D721Med (cell line): Measurements from ENCODE around the gene ENOPH1.

ENCODE experiments used
- DNase-seq: peaks from one replicate; pipeline ENCODE4 v3.0.0; 2011; ENCODE audit warnings: low spot score; ENCODE audit not compliant: insufficient read length
- FAIRE-seq: peaks from 2 replicates; lab custom pipeline; 2011; peaks lifted over from hg19 to GRCh38; lab: Jason Lieb, UNC
- TF ChIP-seq, protein P1 (sequence below): IDR thresholded peaks from 2 replicates; pipeline ENCODE4 v1.5.1; 2012; ENCODE audit warnings: mild to moderate bottlenecking, control low read depth; ENCODE audit not compliant: insufficient read depth; ENCODE audit errors: missing control alignments

Gene ENOPH1

DNA sequence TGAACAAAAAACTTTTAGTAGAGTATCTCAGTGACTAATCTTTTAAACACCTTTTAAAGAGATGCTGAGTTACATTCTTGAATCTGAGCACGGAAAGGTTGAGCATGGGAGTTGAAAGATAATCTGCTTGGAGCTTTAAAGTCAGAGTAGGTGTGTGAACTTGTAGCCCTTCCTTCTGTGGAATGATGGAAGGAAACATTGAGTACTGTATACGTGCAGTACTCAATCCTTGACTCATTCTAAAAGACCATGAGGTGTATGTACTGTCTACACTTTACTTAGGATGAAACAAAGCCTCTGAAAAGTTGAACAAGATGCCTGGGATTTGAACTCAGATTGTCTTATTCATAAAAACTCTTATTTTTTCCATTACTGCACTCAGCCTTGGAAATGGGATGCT lies 3.4 kb downstream of the ENOPH1 start:
- FAIRE-seq, result no peak
- DNase-seq, result no peak
- TF ChIP-seq, protein P1, sequence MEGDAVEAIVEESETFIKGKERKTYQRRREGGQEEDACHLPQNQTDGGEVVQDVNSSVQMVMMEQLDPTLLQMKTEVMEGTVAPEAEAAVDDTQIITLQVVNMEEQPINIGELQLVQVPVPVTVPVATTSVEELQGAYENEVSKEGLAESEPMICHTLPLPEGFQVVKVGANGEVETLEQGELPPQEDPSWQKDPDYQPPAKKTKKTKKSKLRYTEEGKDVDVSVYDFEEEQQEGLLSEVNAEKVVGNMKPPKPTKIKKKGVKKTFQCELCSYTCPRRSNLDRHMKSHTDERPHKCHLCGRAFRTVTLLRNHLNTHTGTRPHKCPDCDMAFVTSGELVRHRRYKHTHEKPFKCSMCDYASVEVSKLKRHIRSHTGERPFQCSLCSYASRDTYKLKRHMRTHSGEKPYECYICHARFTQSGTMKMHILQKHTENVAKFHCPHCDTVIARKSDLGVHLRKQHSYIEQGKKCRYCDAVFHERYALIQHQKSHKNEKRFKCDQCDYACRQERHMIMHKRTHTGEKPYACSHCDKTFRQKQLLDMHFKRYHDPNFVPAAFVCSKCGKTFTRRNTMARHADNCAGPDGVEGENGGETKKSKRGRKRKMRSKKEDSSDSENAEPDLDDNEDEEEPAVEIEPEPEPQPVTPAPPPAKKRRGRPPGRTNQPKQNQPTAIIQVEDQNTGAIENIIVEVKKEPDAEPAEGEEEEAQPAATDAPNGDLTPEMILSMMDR, result no peak

DNA sequence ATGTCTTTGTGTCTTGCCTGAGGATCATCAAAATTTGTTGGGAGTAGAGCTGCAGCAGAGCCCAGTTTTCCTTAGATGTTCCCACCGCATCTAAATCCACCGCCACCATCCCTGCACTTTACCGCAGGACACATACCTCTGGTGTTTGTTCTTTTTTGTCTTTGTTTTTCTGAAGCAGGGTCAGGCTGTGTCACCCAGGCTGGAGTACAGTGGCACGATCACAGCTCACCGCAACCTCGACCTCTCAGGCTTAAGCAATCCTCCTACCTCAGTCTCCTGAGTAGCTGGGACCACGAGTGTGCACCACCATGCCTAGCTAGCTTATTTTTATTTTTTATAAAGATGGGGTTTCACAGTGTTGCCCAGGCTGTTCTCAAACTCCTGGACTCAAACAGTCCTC lies 4.6 kb downstream of the ENOPH1 start:
- DNase-seq (no peak), FAIRE-seq (no peak)
- TF ChIP-seq, protein P1, result no peak

DNA sequence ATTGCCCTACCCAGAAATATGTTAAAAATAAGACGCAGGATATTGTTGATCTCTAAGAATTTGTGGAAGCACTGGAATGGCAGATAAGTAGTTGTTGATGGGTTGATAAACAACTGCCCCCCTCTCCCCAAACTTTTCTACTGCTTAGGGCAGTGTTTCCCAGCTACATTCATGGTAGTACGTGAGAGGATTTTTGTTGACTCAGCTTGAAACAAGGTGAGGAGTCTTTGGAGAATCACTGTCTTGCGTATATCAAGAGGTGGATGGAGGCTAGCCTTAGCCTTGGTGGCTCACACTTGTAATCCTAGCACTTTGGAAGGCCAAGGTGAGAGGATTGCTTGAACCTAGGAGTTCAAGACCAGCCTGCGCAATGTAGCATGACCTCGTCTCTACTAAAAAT lies 5.7 kb downstream of the ENOPH1 start:
- TF ChIP-seq, protein P1, result no peak
- no peak for DNase-seq
- FAIRE-seq, result no peak

DNA sequence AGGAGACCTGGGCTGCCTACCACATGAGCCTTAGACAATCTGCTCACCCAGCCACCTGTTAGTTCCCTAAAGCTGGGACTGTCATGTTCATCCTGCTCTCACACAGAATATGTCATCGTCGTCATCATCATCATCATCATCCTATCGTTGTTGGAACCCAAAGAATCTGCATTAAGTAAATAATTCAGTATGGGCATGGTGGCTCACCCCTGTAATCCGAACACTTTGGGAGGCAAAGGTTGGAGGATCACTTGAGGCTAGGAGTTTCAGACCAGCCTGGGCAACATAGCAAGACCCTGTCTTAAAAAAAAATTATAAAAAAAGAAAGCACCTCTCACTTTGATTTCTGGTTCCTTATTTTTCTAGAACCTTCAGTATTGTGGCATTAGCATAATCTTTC lies 6.4 kb downstream of the ENOPH1 start:
- DNase-seq (no peak), FAIRE-seq (no peak)
- TF ChIP-seq, protein P1, result no peak

DNA sequence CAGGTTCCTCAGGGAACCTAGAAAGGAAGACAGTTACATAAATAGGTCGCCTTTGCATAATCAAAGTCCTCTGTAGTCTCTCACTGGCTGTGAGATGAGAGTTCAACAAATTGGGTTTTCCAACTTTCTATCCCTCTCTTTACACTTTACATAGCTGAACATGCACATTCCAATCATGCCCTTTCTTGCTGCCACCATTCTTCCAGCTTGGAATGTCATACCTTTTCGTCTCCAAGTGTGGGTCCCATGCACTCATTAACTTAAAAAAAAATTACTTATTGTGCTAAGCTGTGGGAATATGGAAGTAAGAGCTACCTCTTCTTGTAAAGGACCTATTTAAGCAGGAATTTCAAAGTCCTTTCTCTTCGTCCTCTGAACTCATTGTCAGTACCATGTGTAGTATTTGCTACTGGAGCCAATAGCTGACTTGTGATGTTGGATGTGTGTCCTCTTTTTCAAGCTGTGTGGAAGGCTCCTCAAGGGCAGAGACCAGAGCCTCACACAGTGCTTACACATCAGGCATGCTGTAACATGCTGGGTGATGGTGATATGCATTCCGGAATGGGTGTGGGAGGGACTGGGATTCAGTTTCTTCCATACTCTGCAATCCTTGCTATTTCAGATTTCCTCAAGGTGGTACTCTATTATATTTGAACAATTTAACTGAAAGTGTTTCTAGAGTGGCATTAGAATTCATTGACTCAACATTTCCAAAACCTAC lies 7.1 kb downstream of the ENOPH1 start:
- FAIRE-seq (no peak), DNase-seq (no peak)
- TF ChIP-seq, protein P1, result no peak

DNA sequence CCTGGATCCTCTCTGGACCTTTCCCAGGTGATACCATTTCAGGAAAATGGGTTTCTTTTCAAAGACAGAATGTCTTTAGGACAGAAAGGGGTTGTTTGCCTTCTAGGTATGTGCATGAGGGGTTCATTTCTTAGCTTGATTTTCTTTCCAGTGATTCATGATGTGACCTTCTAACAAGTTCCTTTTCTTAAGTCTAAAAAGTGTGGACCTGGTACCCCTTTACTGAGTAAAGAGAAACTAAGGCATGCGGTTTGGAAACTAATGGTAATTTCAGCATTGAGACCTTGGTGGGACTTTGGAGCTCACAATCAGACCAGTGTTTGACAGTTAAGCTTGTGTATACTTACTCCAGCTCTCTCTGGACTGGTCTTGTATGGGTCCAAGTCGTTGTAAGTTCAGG lies 8.7 kb downstream of the ENOPH1 start:
- TF ChIP-seq, protein P1, result no peak
- DNase-seq (no peak), FAIRE-seq (no peak)

DNA sequence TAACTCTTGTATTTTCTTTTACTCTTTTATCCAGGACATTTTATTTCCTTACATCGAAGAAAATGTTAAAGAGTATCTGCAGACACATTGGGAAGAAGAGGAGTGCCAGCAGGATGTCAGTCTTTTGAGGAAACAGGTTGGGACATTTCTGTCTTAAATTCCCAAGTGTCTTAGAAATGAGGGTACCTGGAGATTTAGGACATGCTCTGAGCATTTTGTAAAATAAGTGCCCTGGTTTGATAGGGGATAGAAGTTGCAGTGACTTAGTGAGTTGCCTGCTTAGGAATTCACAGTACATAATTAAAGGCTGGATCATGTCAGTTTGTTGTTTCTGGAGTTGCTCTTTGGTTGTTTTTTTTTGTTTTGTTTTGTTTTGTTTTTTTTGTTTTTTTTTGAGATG lies 17.5 kb downstream of the ENOPH1 start:
- DNase-seq, result no peak
- no peak for FAIRE-seq
- TF ChIP-seq, protein P1, result no peak
